CD4-positive, alpha-beta memory T cell (primary cell): ENCODE results near the gene ADIRF. TPM values are rescaled to one million over a fixed set of nuclear protein-coding genes. Genes with fewer than 3 reads are reported as not detected.
A peak's percentile ranks its signal among the peaks of the same experiment; 100 is the strongest.
"Not testable (repeated sequence)": the region's sequence is repeated elsewhere in the genome, so short reads cannot be mapped to it uniquely, and the experiment has no call there.

Experiments
- CTCF ChIA-PET: fragments of 350-600 bp; sonication (Branson Sonifier 250); formaldehyde crosslinking; loops from one replicate; lab custom pipeline; 2021; ENCODE audit warnings: inconsistent platforms; ENCODE audit not compliant: partially characterized antibody; lab: Charles Lee
- POLR2A ChIA-PET: fragments of 350-600 bp; sonication (Branson Sonifier 250); formaldehyde crosslinking; loops from one replicate; lab custom pipeline; 2021; ENCODE audit not compliant: partially characterized antibody; lab: Charles Lee
- DNase-seq, 5 donors: peaks; one replicate each; pipeline versions ENCODE4 v3.0.0 to v3.0.0-alpha.2; 2020 to 2022; ENCODE audit warnings: mixed read lengths in 1 of 5
- H3K27ac ChIP-seq: one replicate; pipeline ENCODE4 v1.7.0; 2013; ENCODE audit warnings: low read depth, low read length
- H3K27me3 ChIP-seq: 2 replicates; pipeline ENCODE4 v1.7.0; 2013; ENCODE audit warnings: mild to moderate bottlenecking, low read length, moderate library complexity; ENCODE audit not compliant: insufficient read depth
- H3K36me3 ChIP-seq: 2 replicates; pipeline ENCODE4 v1.7.0; 2013; ENCODE audit warnings: mild to moderate bottlenecking, low read length, moderate library complexity; ENCODE audit not compliant: insufficient read depth
- H3K4me1 ChIP-seq: 2 replicates; pipeline ENCODE4 v1.7.0; 2013; ENCODE audit warnings: mild to moderate bottlenecking, low read length, moderate library complexity; ENCODE audit not compliant: insufficient read depth
- H3K4me3 ChIP-seq, 2 donors: one replicate each; pipeline ENCODE4 v1.7.0; 2013; ENCODE audit warnings: low read length in 2 of 2, mild to moderate bottlenecking in 1 of 2
- H3K9me3 ChIP-seq, 2 donors: one replicate each; pipeline ENCODE4 v1.7.0; 2013; ENCODE audit warnings: low read length in 2 of 2, control low read depth in 1 of 2; ENCODE audit not compliant: control insufficient read depth in 1 of 2
- H3K27ac Mint-ChIP-seq, 7 donors: one replicate each; pipeline ENCODE4 v1.8.0; 2020 to 2021; ENCODE audit warnings: mixed read lengths in 7 of 7, mild to moderate bottlenecking in 6 of 7, inconsistent platforms in 3 of 7, moderate library complexity in 3 of 7
- H3K27me3 Mint-ChIP-seq, 2 donors: one replicate each; pipeline ENCODE4 v1.8.0; 2020 to 2021; ENCODE audit warnings: mixed read lengths in 2 of 2
- H3K36me3 Mint-ChIP-seq, 2 donors: one replicate each; pipeline ENCODE4 v1.8.0; 2020 to 2021; ENCODE audit warnings: mixed read lengths in 2 of 2, inconsistent platforms in 1 of 2, mild to moderate bottlenecking in 1 of 2
- H3K4me1 Mint-ChIP-seq, 4 donors: one replicate each; pipeline ENCODE4 v1.8.0; 2020 to 2021; ENCODE audit warnings: mixed read lengths in 4 of 4, mild to moderate bottlenecking in 1 of 4
- H3K4me3 Mint-ChIP-seq, 8 donors: one replicate each; pipeline ENCODE4 v1.8.0; 2020 to 2021; ENCODE audit warnings: mixed read lengths in 8 of 8, mild to moderate bottlenecking in 7 of 8, moderate library complexity in 6 of 8, inconsistent platforms in 3 of 8
- H3K9me3 Mint-ChIP-seq, 8 donors: one replicate each; pipeline ENCODE4 v1.8.0; 2020 to 2021; ENCODE audit warnings: mixed read lengths in 8 of 8, mild to moderate bottlenecking in 5 of 8, inconsistent platforms in 3 of 8, moderate library complexity in 1 of 8
- intact Hi-C: fragments of 100-400 bp; cut with micrococcal nuclease; formaldehyde crosslinking; loops from one replicate; pipeline ENCODE4 v1.15.1; 2023
- polyA plus RNA-seq, 2 donors: library from polyadenylated mRNA; unstranded; fragments of 300-500 nt; fragmentation: Illumina TruSeq; gene quantifications; one replicate each; pipeline ENCODE4 v1.2.3, GENCODE V29; 2021
- total RNA-seq, 2 experiments: library from RNA; stranded (reverse); gene quantifications; one replicate each; pipeline ENCODE4 v1.2.3, GENCODE V29; 2021

The ADIRF gene
- total and polyA plus RNA-seq, 4 experiments from 2014 or later = 0.34 to 0.87 TPM; not detected in 2

DNA sequence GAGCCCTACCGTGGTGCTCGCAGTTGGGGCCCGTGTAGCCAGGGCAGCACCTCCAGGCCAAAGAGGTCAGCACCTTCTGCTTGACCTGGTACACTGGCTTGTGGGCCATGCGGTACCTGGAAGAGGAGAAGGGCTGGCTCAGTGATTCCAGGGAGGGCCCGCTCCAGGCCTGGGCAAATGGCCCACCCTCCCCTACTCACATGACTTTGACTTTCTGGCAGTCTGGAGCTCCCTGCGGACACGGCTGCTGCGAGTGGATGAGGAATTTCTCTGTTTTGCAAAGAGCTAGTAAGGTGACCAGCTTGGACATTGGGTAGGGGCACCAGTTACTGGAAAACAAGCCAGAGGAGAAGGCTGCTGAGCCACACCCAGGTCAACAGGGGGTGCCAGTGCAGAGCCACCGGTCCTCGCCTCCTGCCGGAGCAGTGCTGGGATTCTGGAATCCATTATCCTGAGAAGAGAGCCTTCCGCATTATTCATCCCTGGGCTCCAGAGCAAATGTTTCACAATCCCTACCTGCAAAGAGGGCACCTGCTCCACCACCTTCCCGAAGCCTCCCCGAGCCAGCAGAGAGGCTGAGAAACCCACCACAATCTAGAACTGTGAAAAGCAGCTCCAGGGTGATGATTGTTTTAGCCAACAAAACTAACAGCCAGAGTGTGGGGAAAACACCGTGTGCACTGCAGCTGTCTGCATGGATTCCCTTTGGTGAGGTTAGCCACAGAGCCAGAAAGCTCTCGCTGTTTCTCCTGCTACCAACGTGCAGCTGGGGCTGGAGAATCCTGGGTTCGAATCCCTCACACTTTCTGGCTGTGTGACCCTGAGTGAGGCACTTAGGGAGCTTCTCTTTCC, 22.7 kb upstream of the ADIRF start:
- DNase-seq = no peak
- Mint-ChIP-seq H3K4me1 (peaks cover 9 to 19% (median 14%) of the 10 kb centered on the region in 4 donors), H3K27ac (no peak overlapping the region), H3K36me3 (peaks cover 0 to 6% of the 10 kb centered on the region in 2 donors), H3K27me3 (peaks cover 0 to 3% of the 10 kb centered on the region in 2 donors), H3K4me3 (no peak overlapping the region), H3K9me3 (peaks cover 0 to 5% (median under 1%) of the 10 kb centered on the region in 8 donors)
- CTCF ChIA-PET = interaction anchor here (1.6 kb wide), 2 partner anchors 18 to 21 kb away, joined by 4 read pairs; no protein-coding TSS in a partner anchor
- Histone ChIP-seq H3K36me3 (no peaks in the 10 kb centered on the region), H3K27me3 (no peaks in the 10 kb centered on the region), H3K4me3 (no peak overlapping the region), H3K9me3 (no peaks in the 10 kb centered on the region), H3K27ac (no peak overlapping the region), H3K4me1 (peaks cover 9% of the 10 kb centered on the region)
- POLR2A ChIA-PET = interaction anchor here (1.2 to 2.1 kb wide), 3 partner anchors 19 to 26 kb away, joined by 3 to 8 read pairs (median 5); no protein-coding TSS in a partner anchor
- intact Hi-C loops = no loop called here

GRCh38 chr10:86946213-86947155, 21.8 kb upstream of the ADIRF start:
- H3K27me3 ChIP-seq = no peaks in the 10 kb centered on the region
- H3K36me3 Mint-ChIP-seq = peaks cover 0 to 6% of the 10 kb centered on the region in 2 donors
- ChIA-PET CTCF (interaction anchor here (1.6 kb wide), 2 partner anchors 17 to 20 kb away, joined by 4 read pairs; no protein-coding TSS in a partner anchor), POLR2A (interaction anchor here (1.2 to 1.6 kb wide), 2 partner anchors 18 to 25 kb away, joined by 3 to 5 read pairs; no protein-coding TSS in a partner anchor)
- H3K36me3 ChIP-seq = no peaks in the 10 kb centered on the region
- intact Hi-C loops = no loop called here
- H3K9me3 ChIP-seq = no peaks in the 10 kb centered on the region
- H3K4me1 ChIP-seq = peaks cover 17% of the 10 kb centered on the region
- H3K4me3 Mint-ChIP-seq = peak overlapping the region in 1 of 8 donors; percentile 13
- H3K27ac ChIP-seq = no peak overlapping the region
- no peak for DNase-seq
- no peak overlapping the region for H3K4me3 ChIP-seq
- peaks cover 14 to 28% (median 19%) of the 10 kb centered on the region in 4 donors for H3K4me1 Mint-ChIP-seq
- H3K9me3 Mint-ChIP-seq = peaks cover 0 to 5% (median under 1%) of the 10 kb centered on the region in 8 donors
- H3K27ac Mint-ChIP-seq = peak overlapping the region in 4 of 7 donors; percentile 2 to 55 (median 24)
- H3K27me3 Mint-ChIP-seq = peaks cover 0 to 3% of the 10 kb centered on the region in 2 donors

GRCh38 chr10:86947806-86948205, 20.5 kb upstream of the ADIRF start:
- H3K4me1 ChIP-seq = peaks cover 17% of the 10 kb centered on the region
- intact Hi-C loops, H3K27me3 ChIP-seq, H3K4me3 Mint-ChIP-seq, H3K27me3 Mint-ChIP-seq, CTCF ChIA-PET, H3K4me3 ChIP-seq, DNase-seq, H3K27ac ChIP-seq, H3K36me3 ChIP-seq, H3K9me3 ChIP-seq: not testable (repeated sequence)
- POLR2A ChIA-PET = interaction anchor here (0.6 kb wide), 1 partner anchor 499 kb away, joined by 3 read pairs; no protein-coding TSS in a partner anchor
- Mint-ChIP-seq H3K9me3 (peaks cover 0 to 17% (median 13%) of the 10 kb centered on the region in 8 donors), H3K4me1 (peaks cover 14 to 28% (median 20%) of the 10 kb centered on the region in 4 donors), H3K36me3 (peaks cover 0 to 14% of the 10 kb centered on the region in 2 donors), H3K27ac (peak overlapping the region in 1 of 7 donors; percentile 41)

GRCh38 chr10:86950349-86950748, 17.9 kb upstream of the ADIRF start:
- Histone ChIP-seq H3K9me3 (no peaks in the 10 kb centered on the region), H3K36me3 (no peaks in the 10 kb centered on the region), H3K4me3 (peak overlapping the region in 1 of 2 donors; percentile 9), H3K27me3 (no peaks in the 10 kb centered on the region), H3K4me1 (peaks cover 17% of the 10 kb centered on the region), H3K27ac (no peak overlapping the region)
- intact Hi-C loops = no loop called here
- ChIA-PET CTCF (interaction anchor here (1.6 to 5.7 kb wide), 4 partner anchors 10 to 18 kb away, joined by 7 to 35 read pairs (median 10); partner anchors contain the start of gene ADIRF), POLR2A (interaction anchor here (0.7 to 2.2 kb wide), 7 partner anchors 9 to 20 kb away, joined by 3 to 9 read pairs (median 4); partner anchors contain the start of gene ADIRF)
- H3K36me3 Mint-ChIP-seq = peaks cover 0 to 14% of the 10 kb centered on the region in 2 donors
- H3K4me1 Mint-ChIP-seq = peaks cover 14 to 28% (median 20%) of the 10 kb centered on the region in 4 donors
- peak in 3 of 5 donors; percentile 21 to 36 (median 28) for DNase-seq
- peak overlapping the region in 7 of 8 donors; percentile 22 to 75 (median 56) for H3K4me3 Mint-ChIP-seq
- peaks cover 0 to 24% (median 17%) of the 10 kb centered on the region in 8 donors for H3K9me3 Mint-ChIP-seq
- H3K27ac Mint-ChIP-seq = peak overlapping the region; percentile 60 to 89 (median 88)
- H3K27me3 Mint-ChIP-seq = peaks cover 0 to 3% of the 10 kb centered on the region in 2 donors

- Histone ChIP-seq H3K4me1 (peaks cover 21% of the 10 kb centered on the region), H3K9me3 (no peaks in the 10 kb centered on the region), H3K27ac (no peak overlapping the region), H3K4me3 (no peak overlapping the region), H3K27me3 (no peaks in the 10 kb centered on the region), H3K36me3 (no peaks in the 10 kb centered on the region)
- POLR2A ChIA-PET = interaction anchor here (1.2 to 2.2 kb wide), 5 partner anchors 9 to 19 kb away, joined by 3 to 9 read pairs (median 4); partner anchors contain the start of gene ADIRF
- H3K27ac Mint-ChIP-seq = peak overlapping the region in 6 of 7 donors; percentile 60 to 89 (median 84)
- peaks cover 0 to 14% of the 10 kb centered on the region in 2 donors for H3K36me3 Mint-ChIP-seq
- DNase-seq = no peak
- CTCF ChIA-PET = interaction anchor here (1.6 to 5.7 kb wide), 4 partner anchors 9 to 18 kb away, joined by 7 to 35 read pairs (median 10); partner anchors contain the start of gene ADIRF
- H3K9me3 Mint-ChIP-seq = peaks cover 0 to 24% (median 17%) of the 10 kb centered on the region in 8 donors
- peaks cover 0 to 3% of the 10 kb centered on the region in 2 donors for H3K27me3 Mint-ChIP-seq
- peaks cover 15 to 30% (median 21%) of the 10 kb centered on the region in 4 donors for H3K4me1 Mint-ChIP-seq
- intact Hi-C loops = no loop called here
- no peak overlapping the region for H3K4me3 Mint-ChIP-seq
Observed at GRCh38 chr10:86951184-86951761, 17.0 kb upstream of the ADIRF start.

- POLR2A ChIA-PET = interaction anchor here (2.2 kb wide), 1 partner anchor 19 kb away, joined by 9 read pairs; no protein-coding TSS in a partner anchor
Observed at GRCh38 chr10:86952106-86952505, 16.2 kb upstream of the ADIRF start.

More at GRCh38 chr10:86952106-86952505, 16.2 kb upstream of the ADIRF start:
- H3K27ac ChIP-seq = no peak overlapping the region
- no peak for DNase-seq
- H3K4me3 ChIP-seq = no peak overlapping the region
- H3K27me3 Mint-ChIP-seq = no peaks in the 10 kb centered on the region
- H3K4me1 Mint-ChIP-seq = peaks cover 14 to 33% (median 19%) of the 10 kb centered on the region in 4 donors
- no peaks in the 10 kb centered on the region for H3K9me3 ChIP-seq
- H3K4me1 ChIP-seq = peaks cover 21% of the 10 kb centered on the region
- no peaks in the 10 kb centered on the region for H3K36me3 ChIP-seq
- peaks cover 0 to 24% (median 17%) of the 10 kb centered on the region in 8 donors for H3K9me3 Mint-ChIP-seq
- peak overlapping the region in 4 of 7 donors; percentile 56 to 81 (median 77) for H3K27ac Mint-ChIP-seq
- intact Hi-C loops = no loop called here
- CTCF ChIA-PET = interaction anchor here (1.6 to 5.7 kb wide), 3 partner anchors 8 to 14 kb away, joined by 7 to 35 read pairs (median 14); no protein-coding TSS in a partner anchor
- H3K27me3 ChIP-seq = no peaks in the 10 kb centered on the region
- peaks cover 0 to 14% of the 10 kb centered on the region in 2 donors for H3K36me3 Mint-ChIP-seq
- no peak overlapping the region for H3K4me3 Mint-ChIP-seq
